ENCODE results near the gene CSNK2A3.

The CSNK2A3 gene

GRCh38 chr11:11344045-11344444 is 9.0 kb downstream of the CSNK2A3 start:
- TF ChIP-seq SIN3A (IDR thresholded peaks at IDR 0.05; ENCODE audit: borderline replicate concordance, insufficient read depth, low read length), result no peak
- TF ChIP-seq POLR2AphosphoS5 (IDR thresholded peaks at IDR 0.05; ENCODE audit: low read depth, low read length), result no peak
- TF ChIP-seq FOXP2 (optimal IDR thresholded peaks at IDR 0.05; ENCODE audit: borderline replicate concordance, extremely low read depth, extremely low read length, insufficient read depth), result no peak
- no peak for TF ChIP-seq REST (IDR thresholded peaks at IDR 0.05; ENCODE audit: insufficient read depth in 1 of 2, low read depth in 2 of 2, low read length in 2 of 2)
- no peak for TF ChIP-seq TAF1 (IDR thresholded peaks at IDR 0.05; ENCODE audit: borderline replicate concordance, insufficient read depth, low read length)

GRCh38 chr11:11338304-11338703 is 14.7 kb downstream of the CSNK2A3 start:
- TF ChIP-seq SIN3A (IDR thresholded peaks at IDR 0.05; ENCODE audit: borderline replicate concordance, insufficient read depth, low read length) (no peak), REST (IDR thresholded peaks at IDR 0.05; ENCODE audit: insufficient read depth in 1 of 2, low read depth in 2 of 2, low read length in 2 of 2) (no peak), TAF1 (IDR thresholded peaks at IDR 0.05; ENCODE audit: borderline replicate concordance, insufficient read depth, low read length) (no peak), FOXP2 (optimal IDR thresholded peaks at IDR 0.05; ENCODE audit: borderline replicate concordance, extremely low read depth, extremely low read length, insufficient read depth) (no peak), POLR2AphosphoS5 (IDR thresholded peaks at IDR 0.05; ENCODE audit: low read depth, low read length) (no peak)

GRCh38 chr11:11336664-11337063 is 16.4 kb downstream of the CSNK2A3 start:
- TF ChIP-seq REST (IDR thresholded peaks at IDR 0.05; ENCODE audit: insufficient read depth in 1 of 2, low read depth in 2 of 2, low read length in 2 of 2) (no peak), FOXP2 (optimal IDR thresholded peaks at IDR 0.05; ENCODE audit: borderline replicate concordance, extremely low read depth, extremely low read length, insufficient read depth) (no peak), POLR2AphosphoS5 (IDR thresholded peaks at IDR 0.05; ENCODE audit: low read depth, low read length) (no peak), TAF1 (IDR thresholded peaks at IDR 0.05; ENCODE audit: borderline replicate concordance, insufficient read depth, low read length) (no peak), SIN3A (IDR thresholded peaks at IDR 0.05; ENCODE audit: borderline replicate concordance, insufficient read depth, low read length) (no peak)

- TF ChIP-seq SIN3A (IDR thresholded peaks at IDR 0.05; ENCODE audit: borderline replicate concordance, insufficient read depth, low read length), result no peak
- no peak for TF ChIP-seq TAF1 (IDR thresholded peaks at IDR 0.05; ENCODE audit: borderline replicate concordance, insufficient read depth, low read length)
- no peak for TF ChIP-seq REST (IDR thresholded peaks at IDR 0.05; ENCODE audit: insufficient read depth in 1 of 2, low read depth in 2 of 2, low read length in 2 of 2)
- no peak for TF ChIP-seq FOXP2 (optimal IDR thresholded peaks at IDR 0.05; ENCODE audit: borderline replicate concordance, extremely low read depth, extremely low read length, insufficient read depth)
- TF ChIP-seq POLR2AphosphoS5 (IDR thresholded peaks at IDR 0.05; ENCODE audit: low read depth, low read length), result no peak
Measured at GRCh38 chr11:11335043-11335442, 18.0 kb downstream of the CSNK2A3 start.

- TF ChIP-seq TAF1 (IDR thresholded peaks at IDR 0.05; ENCODE audit: borderline replicate concordance, insufficient read depth, low read length), result no peak
- 0 out of 4 replicates have a peak, but pooled peaks of 1 of the 2 experiments have one; percentile 37 for TF ChIP-seq REST (IDR thresholded peaks at IDR 0.05; ENCODE audit: insufficient read depth in 1 of 2, low read depth in 2 of 2, low read length in 2 of 2)
Measured at GRCh38 chr11:11334607-11335006, 18.4 kb downstream of the CSNK2A3 start.
